LNCaP clone FGC (cell line): ENCODE measurements around the gene ADPRS.
A peak's percentile ranks its signal among the peaks of the same experiment; 100 is the strongest.

Source experiments
- DNase-seq: peaks from one replicate; pipeline ENCODE4 v3.0.0-alpha.2; 2011; ENCODE audit warnings: low read depth
- H3K4me3 ChIP-seq: 2 replicates; pipeline ENCODE4 v1.5.1; 2011; ENCODE audit warnings: mild to moderate bottlenecking, low read depth, low read length, control low read depth
- CTCF ChIP-seq: IDR thresholded peaks from 2 replicates; pipeline ENCODE4 v1.5.1; 2012; ENCODE audit warnings: mild to moderate bottlenecking; ENCODE audit not compliant: control insufficient read depth, insufficient read depth; ENCODE audit errors: extremely low read depth

Gene ADPRS

DNA sequence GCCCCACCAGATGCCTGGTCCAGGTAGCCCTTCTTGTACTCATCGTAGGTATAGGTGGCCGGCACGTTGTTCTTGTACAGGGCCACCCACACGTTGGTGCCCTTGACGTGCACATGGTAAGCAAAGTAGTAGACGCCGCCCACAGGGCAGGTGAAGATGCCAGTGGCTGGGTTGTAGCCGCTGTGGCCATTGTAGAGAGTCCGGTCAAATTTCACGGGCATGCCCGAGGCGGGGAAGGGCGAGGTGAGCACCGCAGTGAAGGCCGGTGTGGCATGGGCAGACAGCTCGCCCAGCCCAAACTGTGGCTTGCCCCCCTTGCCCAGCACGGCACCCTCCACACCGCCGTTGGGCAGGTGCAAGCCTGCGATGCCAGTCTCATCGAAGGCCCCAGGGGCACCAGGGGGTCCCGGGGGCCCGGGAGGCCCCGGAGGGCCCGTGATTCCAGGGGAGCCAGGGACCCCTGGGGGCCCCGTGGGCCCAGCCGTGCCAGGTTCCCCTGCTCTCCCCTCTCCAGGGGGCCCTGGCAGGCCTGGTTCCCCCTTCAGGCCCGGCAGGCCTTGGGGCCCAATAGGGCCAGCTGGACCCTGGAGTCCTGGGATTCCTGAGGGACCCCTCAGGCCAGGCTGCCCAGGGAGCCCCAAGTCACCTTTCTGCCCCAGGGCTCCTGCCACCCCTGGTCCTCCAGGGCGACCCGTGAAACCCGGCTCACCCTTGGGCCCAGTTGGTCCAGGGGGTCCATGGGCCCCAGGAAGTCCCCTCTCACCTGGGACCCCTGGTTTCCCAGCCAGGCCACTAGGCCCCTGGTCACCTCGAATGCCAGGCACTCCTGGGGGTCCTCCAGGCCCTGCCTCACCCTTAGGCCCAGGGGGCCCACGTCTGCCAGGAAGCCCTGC is 9.2 kb downstream of the ADPRS start:
- DNase-seq = no peak
- TF ChIP-seq CTCF = no peak
- H3K4me3 ChIP-seq = no peak overlapping the region

DNA sequence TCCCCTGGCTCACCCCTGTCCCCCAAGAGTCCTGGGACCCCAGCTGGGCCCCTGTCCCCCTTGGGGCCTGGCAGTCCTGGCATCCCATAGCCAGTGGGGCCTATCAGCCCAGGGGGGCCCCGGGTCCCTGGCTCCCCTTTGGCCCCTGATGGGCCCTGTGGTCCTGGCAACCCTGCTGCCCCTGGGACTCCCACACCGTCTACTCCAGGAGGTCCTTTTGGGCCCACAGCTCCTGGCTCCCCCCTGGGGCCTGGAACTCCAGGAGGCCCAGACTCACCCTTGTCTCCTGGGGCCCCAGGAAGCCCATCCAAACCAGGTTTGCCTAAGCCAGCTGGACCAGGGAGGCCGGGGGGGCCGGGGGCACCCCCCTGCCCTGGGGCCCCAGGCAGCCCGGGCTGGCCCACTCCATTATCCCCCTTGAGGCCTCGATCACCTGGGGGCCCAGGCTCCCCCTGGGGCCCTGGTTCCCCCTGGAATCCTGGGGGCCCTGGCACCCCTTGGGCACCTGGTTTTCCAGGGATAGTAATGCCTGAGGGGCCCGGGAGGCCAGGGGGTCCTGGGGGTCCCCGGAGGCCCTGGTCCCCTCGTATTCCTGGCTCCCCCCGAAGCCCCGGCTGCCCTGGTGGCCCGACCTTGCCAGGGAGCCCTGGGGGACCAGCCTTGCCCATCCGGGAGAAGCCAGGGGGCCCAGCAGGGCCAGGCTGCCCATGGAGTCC is 10.1 kb downstream of the ADPRS start:
- H3K4me3 ChIP-seq = no peak overlapping the region
- no peak for TF ChIP-seq CTCF
- DNase-seq = no peak

DNA sequence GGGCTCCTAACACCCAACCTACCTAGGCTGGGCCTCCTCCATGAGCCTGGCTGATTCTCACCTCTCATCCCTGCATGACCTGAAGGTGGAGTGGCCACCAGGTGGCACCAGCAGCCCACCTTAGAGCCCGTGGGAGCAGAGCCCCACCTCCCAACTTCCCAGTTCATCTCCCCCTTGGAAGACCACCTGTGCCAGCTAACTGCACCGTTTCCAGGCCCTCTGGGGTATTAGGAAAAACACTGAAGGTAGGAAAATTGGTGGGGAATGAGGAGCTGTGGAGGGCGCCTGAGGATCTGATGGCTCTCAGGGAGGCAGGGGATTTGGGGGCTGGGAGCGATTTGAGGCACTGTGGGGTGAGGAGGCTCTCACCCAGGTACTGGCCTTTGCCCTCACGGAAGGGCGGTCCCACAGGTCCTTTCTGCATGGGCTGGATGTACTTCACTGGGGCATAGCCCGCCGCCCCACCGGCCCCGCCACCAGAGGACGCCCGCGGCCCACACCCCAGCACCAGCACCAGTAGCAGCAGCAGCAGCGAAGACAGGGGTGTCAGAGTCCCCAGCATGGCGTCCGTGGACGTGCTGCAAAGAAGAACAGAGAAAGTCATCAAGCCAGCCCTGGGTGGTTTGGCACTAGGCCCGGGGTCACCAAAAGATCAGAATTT is 11.1 kb downstream of the ADPRS start:
- peak; percentile 21 for DNase-seq
- TF ChIP-seq CTCF = peak; percentile 91
- H3K4me3 ChIP-seq = no peak overlapping the region

DNA sequence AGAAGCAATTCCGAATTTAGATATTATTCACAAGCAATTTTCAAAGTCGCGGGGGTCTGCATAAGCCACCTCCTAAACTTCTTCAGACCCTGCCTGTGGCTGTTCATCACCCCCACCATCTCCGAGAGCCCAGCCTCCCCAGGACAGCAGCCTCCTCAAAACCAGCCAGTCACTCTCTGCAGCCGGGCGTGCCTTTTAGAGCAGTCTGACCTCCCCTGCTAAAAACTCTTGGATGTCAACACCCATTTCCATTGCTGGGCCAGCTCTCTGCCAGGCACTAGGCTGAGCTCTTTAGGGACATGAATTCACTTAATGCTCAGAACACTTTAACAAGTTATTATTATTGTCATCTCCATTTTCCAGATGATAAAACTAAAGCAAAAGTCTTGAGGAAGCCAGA is 11.7 kb downstream of the ADPRS start:
- no peak for TF ChIP-seq CTCF
- no peak overlapping the region for H3K4me3 ChIP-seq
- DNase-seq = no peak

- no peak for DNase-seq
- no peak for TF ChIP-seq CTCF
- H3K4me3 ChIP-seq = no peak overlapping the region
Observed at GRCh38 chr1:36101546-36101945, 12.9 kb downstream of the ADPRS start.

- no peak overlapping the region for H3K4me3 ChIP-seq
- TF ChIP-seq CTCF = no peak
- DNase-seq = no peak
Observed at GRCh38 chr1:36106269-36106668, 17.6 kb downstream of the ADPRS start.
